Measurements from ENCODE around the gene MAST4.

MAST4 gene

GRCh38 chr5:66963559-66963971 lies 367.4 kb downstream of the MAST4 start:
- no peak for DNase-seq (ENCODE audit: low read depth)

GRCh38 chr5:66966439-66966838 lies 370.2 kb downstream of the MAST4 start:
- no peak for DNase-seq (ENCODE audit: low read depth)

- DNase-seq (ENCODE audit: low read depth): no peak
These were observed 370.9 kb downstream of the MAST4 start for GRCh38 chr5:66967102-66967501.

GRCh38 chr5:66967826-66968262 lies 371.7 kb downstream of the MAST4 start:
- no peak for DNase-seq (ENCODE audit: low read depth)

GRCh38 chr5:66969484-66969883 lies 373.3 kb downstream of the MAST4 start:
- no peak for DNase-seq (ENCODE audit: low read depth)

GRCh38 chr5:66969963-66970362 lies 373.8 kb downstream of the MAST4 start:
- DNase-seq (ENCODE audit: low read depth): no peak

- DNase-seq (ENCODE audit: low read depth): no peak
These were observed 375.8 kb downstream of the MAST4 start for GRCh38 chr5:66972004-66972403.

- DNase-seq (ENCODE audit: low read depth): no peak
These were observed 378.1 kb downstream of the MAST4 start for GRCh38 chr5:66974256-66974655.

GRCh38 chr5:66976108-66976507 lies 379.9 kb downstream of the MAST4 start:
- no peak for DNase-seq (ENCODE audit: low read depth)

GRCh38 chr5:66979738-66980137 lies 383.5 kb downstream of the MAST4 start:
- DNase-seq (ENCODE audit: low read depth): no peak

- DNase-seq (ENCODE audit: low read depth): no peak
These were observed 385.3 kb downstream of the MAST4 start for GRCh38 chr5:66981266-66982055.

- no peak for DNase-seq (ENCODE audit: low read depth)
These were observed 385.8 kb downstream of the MAST4 start for GRCh38 chr5:66982056-66982387.

- DNase-seq (ENCODE audit: low read depth): no peak
These were observed 386.3 kb downstream of the MAST4 start for GRCh38 chr5:66982470-66982869.

GRCh38 chr5:66985417-66985816 lies 389.2 kb downstream of the MAST4 start:
- no peak for DNase-seq (ENCODE audit: low read depth)

GRCh38 chr5:66986009-66986408 lies 389.8 kb downstream of the MAST4 start:
- no peak for DNase-seq (ENCODE audit: low read depth)

GRCh38 chr5:66986534-66986933 lies 390.3 kb downstream of the MAST4 start:
- no peak for DNase-seq (ENCODE audit: low read depth)

GRCh38 chr5:66987126-66987525 lies 390.9 kb downstream of the MAST4 start:
- DNase-seq (ENCODE audit: low read depth): no peak

GRCh38 chr5:66987540-66987939 lies 391.3 kb downstream of the MAST4 start:
- DNase-seq (ENCODE audit: low read depth): no peak

GRCh38 chr5:66987949-66988838 lies 392.0 kb downstream of the MAST4 start:
- no peak for DNase-seq (ENCODE audit: low read depth)

- no peak for DNase-seq (ENCODE audit: low read depth)
These were observed 393.1 kb downstream of the MAST4 start for GRCh38 chr5:66989286-66989685.

GRCh38 chr5:66989781-66990180 lies 393.6 kb downstream of the MAST4 start:
- no peak for DNase-seq (ENCODE audit: low read depth)

GRCh38 chr5:66991746-66992145 lies 395.6 kb downstream of the MAST4 start:
- DNase-seq (ENCODE audit: low read depth): no peak

GRCh38 chr5:66992547-66992946 lies 396.4 kb downstream of the MAST4 start:
- no peak for DNase-seq (ENCODE audit: low read depth)
